NCI-H1930 (cell line): ENCODE results near the gene GRM7.
"Not testable (repeated sequence)": the region's sequence is repeated elsewhere in the genome, so short reads cannot be mapped to it uniquely, and the experiment has no call there.

Experiments
- DNase-seq, 2 experiments: peaks; one replicate each; lab custom pipeline; 2025; lab: John Stamatoyannopoulos, UW

Gene GRM7

DNA sequence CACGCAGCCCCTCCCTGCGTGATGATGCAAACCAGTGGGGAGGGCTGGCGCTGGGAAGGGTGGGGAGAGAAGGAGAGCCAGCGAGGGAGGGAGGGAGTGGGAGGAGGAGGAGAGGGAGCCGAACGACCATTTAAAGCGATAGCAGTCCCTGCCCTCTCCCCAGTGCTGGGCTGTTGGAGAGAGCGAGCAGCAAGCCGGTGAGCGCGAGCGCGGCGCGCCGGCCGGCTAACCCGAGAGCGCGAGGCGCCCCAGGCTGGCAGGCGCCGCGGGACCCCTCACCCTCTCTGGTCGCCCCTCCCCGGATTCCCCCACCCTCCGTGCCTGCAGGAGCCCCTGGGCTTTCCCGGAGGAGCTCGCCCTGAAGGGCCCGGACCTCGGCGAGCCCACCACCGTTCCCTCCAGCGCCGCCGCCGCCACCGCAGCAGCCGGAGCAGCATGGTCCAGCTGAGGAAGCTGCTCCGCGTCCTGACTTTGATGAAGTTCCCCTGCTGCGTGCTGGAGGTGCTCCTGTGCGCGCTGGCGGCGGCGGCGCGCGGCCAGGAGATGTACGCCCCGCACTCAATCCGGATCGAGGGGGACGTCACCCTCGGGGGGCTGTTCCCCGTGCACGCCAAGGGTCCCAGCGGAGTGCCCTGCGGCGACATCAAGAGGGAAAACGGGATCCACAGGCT is at the start of gene GRM7:
Gene GRM7, plus strand, starts transcription at position 162 of the 671 bp plus-strand sequence.
- no peak for DNase-seq

DNA sequence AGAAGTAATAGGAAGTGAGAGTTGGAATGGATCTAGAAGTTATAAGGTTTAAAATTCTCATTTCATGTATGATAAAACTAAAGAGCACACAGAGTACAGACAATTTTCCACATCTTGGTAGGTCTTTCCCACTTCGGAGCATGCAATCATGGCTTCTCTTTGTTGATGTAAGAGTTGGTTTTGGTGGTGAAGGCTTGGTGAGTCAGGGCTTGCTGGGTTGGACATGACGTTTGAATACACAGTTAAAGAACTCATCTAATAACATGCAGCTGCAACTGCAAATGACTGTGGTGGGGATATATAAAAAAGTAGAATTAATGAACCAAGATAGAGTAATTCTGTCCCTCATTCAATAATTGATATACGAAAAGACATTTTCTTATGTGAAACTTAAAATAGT is 39.5 kb upstream of the GRM7 start:
- no peak for DNase-seq

DNA sequence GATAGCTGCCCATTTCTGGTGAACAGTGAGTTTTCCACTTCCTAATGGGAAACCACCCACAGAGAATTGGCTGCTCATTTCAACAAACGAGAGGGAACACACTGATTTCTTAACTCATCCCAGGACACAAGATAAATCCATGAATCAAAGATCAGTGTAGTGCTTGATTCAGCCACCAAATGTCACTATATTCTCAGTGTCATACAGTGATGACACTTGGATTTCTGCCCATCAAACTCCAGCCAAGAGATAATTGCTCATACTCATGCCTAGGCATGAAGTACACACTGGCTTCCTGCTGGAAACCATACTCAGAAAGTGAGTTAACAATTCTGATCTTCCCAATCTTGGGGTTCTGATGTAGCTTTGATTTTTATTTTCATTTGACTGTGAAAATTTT is 35.4 kb upstream of the GRM7 start:
- DNase-seq, result no peak

DNA sequence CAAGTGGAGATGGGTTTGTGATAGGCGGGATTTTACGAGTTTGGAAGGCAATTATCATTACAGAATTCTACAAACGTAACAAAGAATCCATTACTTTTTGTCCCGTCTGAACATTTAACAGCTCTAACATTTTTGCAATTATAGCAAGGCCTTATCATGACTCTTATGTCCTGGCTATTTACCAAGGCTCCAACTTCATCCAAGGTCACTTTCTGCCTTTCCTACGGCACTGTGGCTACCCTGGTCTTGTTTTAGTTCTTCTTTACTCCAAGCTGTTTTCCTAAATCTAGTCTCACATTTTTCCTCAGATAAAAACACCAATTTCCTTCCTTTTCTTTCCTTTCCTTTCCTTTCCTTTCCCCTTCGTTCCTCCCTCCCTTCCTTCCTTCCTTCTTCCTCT is 33.5 kb upstream of the GRM7 start:
- DNase-seq, result no peak

DNA sequence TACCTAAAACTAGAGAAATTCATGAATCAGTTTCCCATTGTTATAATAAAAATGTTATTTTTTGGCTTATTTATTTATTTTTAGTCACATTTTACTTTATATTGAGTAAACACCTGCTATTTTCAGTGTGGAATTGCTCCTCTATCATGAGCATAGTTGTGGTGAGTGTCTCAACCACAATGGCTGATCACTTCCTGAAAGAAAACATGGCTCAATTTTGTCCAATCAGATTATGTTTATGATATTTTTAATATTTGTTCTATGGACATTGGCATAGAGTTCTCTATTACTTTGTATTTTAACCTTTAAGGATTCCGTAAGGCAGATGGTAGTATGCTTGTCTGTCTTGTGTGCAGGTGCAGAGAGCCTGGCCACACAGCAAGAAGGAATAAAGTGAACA is 16.2 kb upstream of the GRM7 start:
- no peak for DNase-seq

DNA sequence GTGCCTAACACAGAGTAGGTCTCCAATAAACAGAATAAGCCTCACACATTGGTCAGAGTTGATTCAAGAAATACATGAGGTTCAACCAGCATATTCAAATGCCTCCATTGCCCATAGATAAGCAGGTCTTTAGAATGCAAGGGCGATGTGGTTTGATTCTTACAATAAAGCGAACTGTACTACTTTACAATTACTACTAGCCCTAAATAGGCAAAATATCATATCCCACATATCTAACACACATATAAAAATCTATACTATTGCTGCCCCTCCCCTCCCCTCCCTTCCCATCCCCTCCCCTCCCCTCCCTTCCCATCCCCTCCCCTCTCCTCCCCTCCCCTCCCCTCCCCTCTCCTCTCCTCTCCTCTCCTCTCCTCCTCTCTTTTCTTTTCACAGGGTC is 6.7 kb upstream of the GRM7 start:
- DNase-seq, result no peak

DNA sequence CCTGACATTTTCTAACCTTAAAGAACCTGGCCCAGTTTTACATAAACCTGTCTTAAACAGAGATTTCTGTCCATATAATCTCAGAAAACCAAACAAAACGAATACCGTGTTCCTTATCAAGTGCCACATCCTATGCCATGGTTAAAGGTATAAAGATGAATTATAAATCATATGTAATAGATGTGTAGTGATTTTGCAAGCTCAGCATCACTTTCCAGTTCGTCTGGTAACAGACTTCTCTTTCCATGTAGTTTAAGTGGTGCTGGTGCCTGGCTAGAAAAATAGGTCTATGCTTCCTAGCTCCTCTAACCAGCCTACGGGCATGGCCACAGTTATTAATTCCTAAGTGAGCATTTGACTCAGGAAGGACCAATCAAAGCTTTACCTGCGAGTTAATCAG is 3.4 kb upstream of the GRM7 start:
- DNase-seq, result no peak

DNA sequence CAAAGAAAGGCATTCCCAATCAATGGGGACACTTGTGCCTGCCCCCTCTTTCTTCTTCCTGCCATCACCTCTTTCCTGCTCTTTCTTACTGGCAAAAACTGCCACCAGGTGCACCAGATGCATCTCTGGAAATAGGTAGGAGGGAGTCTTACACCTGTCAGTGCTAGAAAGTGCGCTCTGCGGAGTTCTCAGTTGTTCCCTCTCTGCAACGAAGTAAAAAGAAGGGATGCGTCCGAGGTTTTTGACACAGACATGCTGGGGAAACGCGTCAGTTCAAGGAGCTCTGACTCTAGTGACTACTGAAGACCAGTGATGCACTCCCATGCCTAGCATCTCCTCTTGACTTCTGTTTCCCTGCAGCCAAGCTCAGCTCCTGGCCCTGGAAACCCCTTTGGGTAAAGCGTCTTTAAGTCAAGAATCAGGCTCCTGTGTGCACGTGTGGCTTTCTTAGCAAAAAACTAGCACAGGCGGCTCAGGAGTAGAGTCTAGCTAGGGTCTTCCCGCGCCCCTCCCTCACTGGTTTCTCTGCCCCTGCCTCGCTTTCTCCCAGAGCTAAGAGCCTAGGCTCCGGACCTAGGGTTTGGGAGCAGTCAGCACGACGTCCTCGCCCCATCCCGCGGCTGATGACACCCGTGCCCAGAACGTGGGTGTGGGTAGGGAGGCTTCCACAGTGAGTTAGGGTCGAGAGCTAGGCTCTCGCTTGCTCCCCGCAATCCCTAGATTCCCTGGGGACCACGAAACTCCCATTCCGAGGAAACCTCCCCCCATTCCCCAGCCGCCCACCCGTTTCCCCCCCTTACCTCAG is 564 bp upstream of the GRM7 start:
- no peak for DNase-seq

DNA sequence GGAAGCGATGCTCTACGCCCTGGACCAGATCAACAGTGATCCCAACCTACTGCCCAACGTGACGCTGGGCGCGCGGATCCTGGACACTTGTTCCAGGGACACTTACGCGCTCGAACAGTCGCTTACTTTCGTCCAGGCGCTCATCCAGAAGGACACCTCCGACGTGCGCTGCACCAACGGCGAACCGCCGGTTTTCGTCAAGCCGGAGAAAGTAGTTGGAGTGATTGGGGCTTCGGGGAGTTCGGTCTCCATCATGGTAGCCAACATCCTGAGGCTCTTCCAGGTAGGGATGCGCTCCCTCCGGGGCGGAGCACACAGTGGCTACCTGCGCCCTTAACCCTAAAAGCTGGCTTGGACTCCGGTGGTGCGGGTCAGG is 698 bp downstream of the GRM7 start:
- DNase-seq, result no peak

DNA sequence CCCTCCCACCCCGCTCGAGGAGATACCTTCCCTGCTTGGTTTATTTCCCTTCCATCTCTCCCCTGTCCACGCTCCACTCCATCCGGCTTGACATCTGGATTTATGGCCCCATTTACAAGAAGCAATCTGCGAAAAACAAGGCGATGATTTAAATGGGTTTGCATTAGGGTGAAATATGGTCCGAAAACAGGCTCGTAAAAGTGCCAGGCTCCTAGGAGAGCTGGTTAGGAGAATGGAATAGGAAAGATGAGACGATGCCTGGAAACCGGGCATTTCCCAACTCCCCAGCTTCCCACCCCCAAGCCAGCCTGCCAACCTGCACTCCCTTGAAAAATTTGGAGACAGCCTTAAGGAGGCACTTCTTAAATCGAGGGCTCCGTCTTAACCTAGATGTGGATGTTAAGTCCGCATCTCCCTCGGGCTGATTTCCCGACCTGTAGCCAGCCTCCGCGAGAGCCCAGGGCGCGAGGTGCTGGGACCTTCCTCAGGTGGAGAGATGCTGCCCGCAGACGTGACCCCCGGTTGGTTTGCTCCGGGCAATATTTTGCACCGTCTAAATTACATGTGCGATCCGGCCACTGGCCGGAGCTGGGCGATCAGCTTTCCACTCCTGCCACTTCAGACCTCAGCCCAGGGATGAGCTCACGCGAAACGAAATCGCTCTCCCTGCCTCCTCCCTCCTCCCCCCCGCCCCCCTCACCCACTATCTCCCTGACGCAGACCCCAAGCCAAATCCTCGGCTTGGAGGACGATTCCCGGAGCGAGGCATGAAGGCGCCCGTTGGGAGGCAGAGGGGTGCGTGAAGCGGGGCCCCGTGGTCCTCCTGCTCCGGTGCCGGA is 1.3 kb downstream of the GRM7 start:
- DNase-seq, result no peak

DNA sequence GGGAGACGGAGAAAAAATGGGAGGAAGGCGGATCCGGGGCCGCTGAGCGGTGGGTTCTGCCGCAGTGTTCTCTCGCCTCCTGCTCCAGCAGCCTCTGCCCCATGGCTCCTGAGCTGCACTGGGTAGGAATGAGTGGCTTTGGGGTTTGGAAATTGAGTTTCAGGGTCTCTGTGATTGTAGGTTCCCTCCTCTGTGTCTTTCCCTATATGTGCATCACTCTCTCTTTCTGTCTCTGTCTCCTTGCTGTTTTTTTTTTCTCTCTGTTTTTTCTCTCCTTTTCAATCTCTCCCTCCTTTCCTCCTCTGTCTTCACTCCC is 1.9 kb downstream of the GRM7 start:
- DNase-seq, result no peak

DNA sequence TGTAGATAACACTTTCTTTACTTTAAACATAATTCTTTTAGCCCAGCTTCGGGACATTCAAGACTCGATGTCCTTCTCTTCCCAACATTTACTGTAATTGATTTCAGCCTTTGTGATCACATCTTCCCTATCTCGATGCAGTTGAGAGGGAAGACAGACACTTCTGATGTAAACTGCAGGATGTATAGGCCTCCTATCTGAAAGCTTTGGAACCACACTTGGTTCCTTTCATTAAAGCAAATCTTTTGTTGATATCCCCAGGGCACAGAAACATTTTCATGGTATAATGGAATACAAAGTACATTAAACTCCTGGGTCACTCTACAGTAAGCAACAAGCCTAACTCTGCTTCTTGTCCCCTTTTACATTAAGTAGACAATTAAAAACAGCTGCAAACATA is 6.4 kb downstream of the GRM7 start:
- no peak for DNase-seq

DNA sequence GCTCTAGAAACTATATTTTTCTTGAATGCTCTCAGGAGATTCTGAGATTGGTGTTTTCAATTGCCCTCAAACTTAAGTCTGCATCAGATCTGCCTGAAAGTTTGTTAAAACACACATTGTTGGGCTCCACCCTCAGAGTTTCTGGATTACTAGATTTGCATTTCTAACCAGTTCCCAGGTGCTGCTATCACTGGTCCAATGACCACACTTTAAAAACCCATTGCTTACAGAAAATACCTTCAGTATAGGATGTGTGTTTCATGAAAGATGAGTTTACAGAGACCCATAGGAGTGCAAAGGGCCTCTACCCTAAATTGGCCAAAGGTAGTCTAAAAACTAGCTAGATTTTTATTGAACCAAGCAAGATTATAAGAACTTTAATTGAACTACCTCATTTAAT is 17.8 kb downstream of the GRM7 start:
- DNase-seq, result no peak

DNA sequence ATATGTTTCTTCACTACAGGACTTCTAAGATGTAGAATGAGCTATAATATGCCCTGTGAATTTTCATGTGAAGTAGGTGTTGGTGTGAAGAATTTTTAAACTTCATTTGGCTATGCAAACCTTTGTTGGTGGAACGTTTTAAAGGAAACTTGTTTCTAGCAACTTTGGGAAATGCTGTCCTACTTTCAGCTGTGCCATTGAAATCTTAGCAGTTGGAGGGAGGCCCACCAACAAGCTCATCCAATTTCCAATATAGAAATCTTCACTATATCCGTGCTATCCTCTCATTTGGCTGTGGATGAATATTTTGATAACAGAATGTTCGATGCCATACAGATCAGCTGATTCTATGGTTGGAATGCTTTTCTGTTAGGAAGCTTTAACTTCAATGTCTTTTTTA is 51.3 kb downstream of the GRM7 start:
- no peak for DNase-seq

DNA sequence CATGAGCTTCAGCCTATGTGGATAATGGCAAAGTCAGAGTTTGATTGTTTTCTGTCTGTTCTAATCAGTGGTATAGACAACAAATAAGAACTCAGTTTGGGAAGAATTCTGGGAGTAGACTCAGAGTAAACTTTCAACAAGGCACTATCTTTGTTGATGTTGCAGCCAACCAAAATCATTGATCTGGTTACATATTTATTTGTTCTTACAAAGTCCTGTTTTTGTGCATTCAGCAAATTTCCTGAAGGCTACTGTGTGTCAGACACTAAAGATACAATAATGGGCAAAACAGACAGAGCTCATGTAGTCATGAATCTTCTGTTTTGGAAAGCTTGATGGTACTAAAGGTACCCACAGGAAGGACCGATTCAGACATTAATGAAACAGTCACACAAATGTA is 55.0 kb downstream of the GRM7 start:
- no peak for DNase-seq

DNA sequence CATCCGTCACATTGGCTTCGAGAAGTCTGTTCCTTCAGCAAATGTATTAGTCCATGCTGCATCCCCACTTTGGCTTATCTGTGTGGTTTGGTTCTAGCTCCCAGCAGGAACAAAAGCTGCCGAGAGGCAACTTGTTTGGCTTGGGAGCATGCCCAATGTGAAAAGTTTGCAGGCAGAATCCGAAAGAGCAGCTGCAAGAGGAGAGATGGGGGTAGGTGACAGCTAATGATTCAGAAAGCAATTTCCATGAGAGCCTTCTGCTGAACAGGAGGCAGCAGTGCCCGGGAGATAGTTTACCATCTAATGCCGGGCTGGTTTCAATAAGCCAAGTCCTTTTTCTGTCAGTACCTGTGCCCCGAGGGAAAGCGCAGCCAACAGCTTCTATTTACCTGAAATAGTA is 60.2 kb downstream of the GRM7 start:
- DNase-seq, result no peak

DNA sequence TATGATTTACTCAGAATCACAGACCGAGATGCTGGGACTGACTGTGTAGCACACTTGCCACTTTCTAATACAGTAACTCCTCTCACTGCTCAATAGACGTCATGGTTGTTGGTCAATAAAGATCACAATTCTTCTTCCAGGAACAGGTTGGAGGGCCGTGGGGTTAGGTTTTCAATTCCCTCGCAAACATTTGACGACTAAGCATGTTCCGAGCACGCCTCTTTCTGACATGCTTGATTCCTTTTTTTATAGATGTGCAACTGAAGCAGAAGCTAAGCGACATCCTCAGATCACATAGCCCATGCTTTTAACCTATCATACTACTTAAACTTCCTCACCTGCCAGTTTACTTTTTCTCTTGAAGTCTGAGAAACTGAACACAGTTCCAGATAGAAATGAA is 61.0 kb downstream of the GRM7 start:
- no peak for DNase-seq

DNA sequence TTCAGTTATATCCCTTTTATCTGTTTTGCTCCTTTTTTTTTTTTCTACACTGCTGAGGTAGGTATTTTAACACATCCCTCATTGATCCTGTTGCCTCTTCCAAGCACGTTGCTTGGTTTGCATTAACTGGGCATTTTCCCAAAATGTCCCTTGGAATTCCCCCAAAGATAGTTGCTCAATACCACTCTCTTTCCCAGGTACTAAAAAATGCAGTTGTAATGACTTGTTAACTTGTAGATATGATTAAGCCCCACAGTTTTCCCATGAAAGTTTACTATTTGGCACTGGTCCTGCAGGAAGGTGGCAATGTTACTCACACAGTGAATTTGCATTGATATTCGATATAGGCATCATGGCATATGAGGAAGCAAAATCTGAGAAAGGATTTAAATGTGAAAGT is 67.1 kb downstream of the GRM7 start:
- no peak for DNase-seq

DNA sequence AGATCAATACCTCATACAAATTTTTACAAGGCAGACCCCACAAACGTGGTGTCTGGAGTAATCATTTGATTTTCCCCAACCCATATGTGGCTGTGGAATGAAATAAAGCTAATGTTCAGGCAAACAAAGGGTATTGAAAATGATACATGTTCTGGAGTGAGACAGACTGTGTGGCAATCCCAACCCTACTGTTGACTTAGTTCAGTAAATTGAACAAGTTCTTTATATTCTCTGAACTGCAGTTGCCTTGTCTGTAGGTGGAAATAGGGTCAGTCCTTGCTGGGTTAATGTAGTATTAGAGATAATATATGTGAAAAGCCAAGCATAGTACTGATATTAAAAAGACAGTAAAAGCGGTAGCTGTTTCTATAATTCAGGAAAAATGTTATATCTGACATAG is 69.0 kb downstream of the GRM7 start:
- DNase-seq, result no peak

DNA sequence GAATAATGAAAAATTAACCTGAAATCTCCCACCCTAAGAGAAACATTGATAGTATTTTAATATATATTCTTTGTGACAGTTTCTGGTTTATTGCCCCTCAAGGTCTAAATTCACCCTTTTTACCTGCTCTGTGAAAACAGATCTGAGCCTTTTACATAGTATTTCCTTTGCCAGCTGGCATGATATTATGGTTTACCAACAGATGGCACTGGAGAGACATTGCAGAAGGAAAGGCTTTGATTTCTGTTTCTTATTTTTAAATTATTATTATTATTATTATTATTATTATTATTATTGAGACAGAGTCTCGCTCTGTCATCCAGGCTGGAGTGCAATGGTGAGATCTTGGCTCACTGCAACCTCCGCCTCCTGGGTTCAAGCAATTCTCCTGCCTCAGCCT is 74.5 kb downstream of the GRM7 start:
- DNase-seq, result not testable (repeated sequence)

DNA sequence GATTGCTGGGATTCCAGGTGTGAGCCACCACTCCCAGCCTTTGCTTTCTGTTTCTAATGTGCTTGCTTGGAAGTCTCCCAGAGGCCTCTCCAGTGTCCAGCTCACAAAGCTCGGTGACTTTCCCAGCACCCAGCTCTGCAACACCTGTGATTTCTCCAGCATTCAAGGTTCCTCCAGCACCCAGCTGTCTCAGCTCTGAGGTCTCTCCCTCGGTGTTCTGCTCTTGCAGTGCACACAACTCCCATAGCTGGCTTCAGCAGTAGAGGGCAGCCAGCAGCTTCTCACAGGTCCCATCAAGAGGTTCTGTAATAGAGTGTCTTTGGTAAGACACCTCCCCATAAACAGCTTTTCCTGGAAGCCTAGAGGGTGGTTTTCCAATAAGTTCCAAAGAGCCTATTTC is 75.1 kb downstream of the GRM7 start:
- DNase-seq, result no peak

DNA sequence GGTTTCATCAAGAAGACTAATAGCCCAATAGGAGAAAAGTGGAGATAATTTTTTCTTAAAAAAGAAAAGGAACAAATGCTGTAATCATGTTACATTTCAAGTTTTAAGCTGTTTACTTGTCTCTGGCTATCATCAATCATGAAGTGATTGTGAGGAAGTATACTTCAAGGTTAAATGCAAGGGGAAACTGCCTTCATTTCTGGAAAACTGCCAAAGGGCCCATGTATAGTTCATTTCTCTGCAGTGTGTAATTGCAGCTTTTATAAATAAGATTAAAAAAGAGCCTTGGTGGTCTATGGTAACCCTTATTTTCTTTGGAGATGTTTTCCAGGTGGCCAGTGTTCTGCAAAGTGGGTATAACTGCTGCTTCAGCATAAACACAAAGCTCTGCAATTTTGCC is 101.9 kb downstream of the GRM7 start:
- no peak for DNase-seq

DNA sequence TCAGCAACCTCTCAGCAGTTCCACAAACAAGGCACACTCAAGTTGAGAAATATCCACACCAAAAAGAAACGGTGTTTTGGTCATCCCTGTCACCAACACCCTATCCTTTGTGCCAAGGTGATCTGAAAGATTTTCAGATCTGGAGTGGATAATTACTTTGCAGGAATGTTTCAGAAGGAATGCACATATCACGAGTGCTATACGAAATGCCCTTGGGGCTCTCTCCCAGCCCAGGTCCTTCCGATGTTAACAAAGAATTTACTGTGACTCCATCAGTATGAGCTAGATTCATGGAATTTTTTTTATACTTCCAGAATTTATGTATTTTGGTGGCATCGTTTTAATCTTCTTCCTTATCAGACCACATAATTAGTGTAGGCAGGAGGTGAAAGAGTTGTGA is 105.0 kb downstream of the GRM7 start:
- no peak for DNase-seq
